Lower lobe of right lung (tissue), 2 donors: ENCODE measurements around the gene IFT80. TPM values are rescaled to one million over a fixed set of nuclear protein-coding genes. Genes with fewer than 3 reads are reported as not detected.

Experiments used
- ATAC-seq, 2 donors: fragments of 200-7000 bp; cut with Tn5 transposase; one replicate each; pipeline ENCODE4 v1.9.1; 2020 to 2022; ENCODE audit warnings: mild to moderate bottlenecking in 2 of 2, moderate library complexity in 2 of 2
- DNase-seq: peaks from one replicate; pipeline ENCODE4 v3.0.0-alpha.2; 2020
- H3K27ac ChIP-seq: fragments of 200-600 bp; one replicate; pipeline ENCODE4 v1.8.0; 2022
- H3K27me3 ChIP-seq: fragments of 200-600 bp; one replicate; pipeline ENCODE4 v1.8.0; 2022; ENCODE audit warnings: low read depth
- H3K36me3 ChIP-seq: fragments of 200-600 bp; one replicate; pipeline ENCODE4 v1.8.0; 2022; ENCODE audit warnings: mild to moderate bottlenecking
- H3K4me1 ChIP-seq: fragments of 200-600 bp; one replicate; pipeline ENCODE4 v1.8.0; 2022
- H3K4me3 ChIP-seq: fragments of 200-600 bp; one replicate; pipeline ENCODE4 v1.8.0; 2022; ENCODE audit warnings: mild to moderate bottlenecking
- H3K9me3 ChIP-seq: fragments of 200-600 bp; one replicate; pipeline ENCODE4 v1.8.0; 2022
- CTCF ChIP-seq: fragments of 200-600 bp; IDR thresholded peaks from one replicate; pipeline ENCODE4 v1.8.0; 2022; ENCODE audit warnings: antibody characterized with exemption, mild to moderate bottlenecking
- intact Hi-C: fragments of 100-400 bp; cut with DNase I; formaldehyde crosslinking; loops from one replicate; pipeline ENCODE4 v1.11.0; 2022
- long read RNA-seq: library from polyadenylated mRNA; unstranded; transcript quantifications from one replicate; pipeline ENCODE4 v2.0.0, GENCODE V29; 2021
- total RNA-seq: library from RNA; stranded (reverse); fragmentation: NEBNext Ultra II Directional; extraction: Animal tissue kit (Norgen Biotek cat#: 25700); gene quantifications from one replicate; pipeline ENCODE4 v1.2.1, GENCODE V29; 2021
- donor health status: DM: no; HTN: yes; CAD: no; lungs with severe emphysema.

IFT80 gene
- total RNA-seq = 37.7 TPM
- long read RNA-seq, full-length matches to known transcripts = 8 of 14 reads
- long read RNA-seq, partial matches to known transcripts = 1 of 14 reads
- long read RNA-seq, other reads (novel, unspliced or antisense) = 5 of 14 reads

GRCh38 chr3:160399125-160400029 is at the start of gene IFT80, which contains the start of gene SMC4:
IFT80 (minus strand) TSS chr3:160399225; CDS start chr3:160384600, 14,625 bp downstream.
SMC4 (plus strand) TSS chr3:160399650; CDS start chr3:160400827, 1,177 bp downstream.
- Histone ChIP-seq H3K4me3 (peak within 1 kb of the TSS; percentile 81), H3K36me3 (peaks cover under 1% of the 10 kb centered on the region), H3K9me3 (no peaks in the 10 kb centered on the region), H3K4me1 (peaks cover 34% of the 10 kb centered on the region), H3K27ac (peak within 1 kb of the TSS; percentile 88), H3K27me3 (no peaks in the 10 kb centered on the region)
- intact Hi-C loops = loop anchor here (10.0 kb wide), 1 partner anchor 365 kb away; no protein-coding TSS in a partner anchor
- TF ChIP-seq CTCF = no peak
- ATAC-seq (peak; percentile 97 to 98), DNase-seq (peak; percentile 97)

GRCh38 chr3:160447544-160447943 is 48.5 kb upstream of the IFT80 start:
- H3K27ac ChIP-seq = no peak overlapping the region
- ATAC-seq (no peak), DNase-seq (no peak)
- intact Hi-C loops = no loop called here
- H3K9me3 ChIP-seq = no peaks in the 10 kb centered on the region
- no peaks in the 10 kb centered on the region for H3K36me3 ChIP-seq
- no peak for TF ChIP-seq CTCF
- peaks cover 6% of the 10 kb centered on the region for H3K4me1 ChIP-seq
- H3K27me3 ChIP-seq = peaks cover 3% of the 10 kb centered on the region
- H3K4me3 ChIP-seq = no peak overlapping the region

- no peak for TF ChIP-seq CTCF
- DNase-seq (no peak), ATAC-seq (no peak)
- peaks cover 3% of the 10 kb centered on the region for H3K27me3 ChIP-seq
- H3K4me3 ChIP-seq = no peak overlapping the region
- H3K9me3 ChIP-seq = no peaks in the 10 kb centered on the region
- intact Hi-C loops = no loop called here
- H3K4me1 ChIP-seq = peaks cover 6% of the 10 kb centered on the region
- no peaks in the 10 kb centered on the region for H3K36me3 ChIP-seq
- H3K27ac ChIP-seq = no peak overlapping the region
Measured at GRCh38 chr3:160446522-160447056, 47.6 kb upstream of the IFT80 start.

GRCh38 chr3:160445854-160446253 is 46.8 kb upstream of the IFT80 start:
- no peak for ATAC-seq
- no peak for DNase-seq
- peaks cover 3% of the 10 kb centered on the region for H3K27me3 ChIP-seq
- no peak for TF ChIP-seq CTCF
- H3K36me3 ChIP-seq = no peaks in the 10 kb centered on the region
- no peaks in the 10 kb centered on the region for H3K9me3 ChIP-seq
- H3K27ac ChIP-seq = no peak overlapping the region
- peaks cover 6% of the 10 kb centered on the region for H3K4me1 ChIP-seq
- intact Hi-C loops = no loop called here
- H3K4me3 ChIP-seq = no peak overlapping the region

- intact Hi-C loops = no loop called here
- peaks cover under 1% of the 10 kb centered on the region for H3K27me3 ChIP-seq
- H3K4me3 ChIP-seq = no peak overlapping the region
- H3K4me1 ChIP-seq = no peaks in the 10 kb centered on the region
- no peaks in the 10 kb centered on the region for H3K9me3 ChIP-seq
- no peaks in the 10 kb centered on the region for H3K36me3 ChIP-seq
- no peak overlapping the region for H3K27ac ChIP-seq
- DNase-seq (no peak), ATAC-seq (no peak)
- TF ChIP-seq CTCF = no peak
Measured at GRCh38 chr3:160444411-160444810, 45.4 kb upstream of the IFT80 start.
